Activated T-cell treated with anti-CD3 and anti-CD28 coated beads for 48 hours (primary cell): ENCODE results near the gene NSL1.

Experiments
- DNase-seq: peaks from one replicate; pipeline ENCODE4 v3.0.0-alpha.2; 2020; ENCODE audit warnings: low read depth

The NSL1 gene

DNA sequence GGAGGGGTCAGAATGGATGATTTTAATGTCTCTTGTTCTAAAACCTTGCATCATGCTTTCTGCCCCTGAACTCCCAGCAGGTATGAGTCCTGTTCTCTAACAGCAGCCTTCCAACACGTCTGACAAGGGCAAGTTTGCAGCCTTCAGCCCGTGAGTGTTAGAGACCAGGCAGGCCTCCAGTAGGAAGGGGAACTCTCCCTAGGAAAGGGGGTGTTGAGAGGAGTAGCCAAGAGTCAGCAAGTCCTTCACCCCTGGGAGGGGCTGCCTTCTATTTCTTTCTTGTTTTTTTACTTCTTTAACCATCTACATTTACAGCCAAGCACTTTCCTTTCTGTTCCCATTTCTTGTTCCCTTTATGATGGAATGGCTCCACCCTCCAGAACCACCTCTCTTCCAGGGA lies 106.1 kb downstream of the NSL1 start:
- DNase-seq, result no peak

GRCh38 chr1:212684521-212685090 lies 107.0 kb downstream of the NSL1 start:
- DNase-seq, result no peak

- DNase-seq, result no peak
Measured at GRCh38 chr1:212684076-212684475, 107.5 kb downstream of the NSL1 start.

DNA sequence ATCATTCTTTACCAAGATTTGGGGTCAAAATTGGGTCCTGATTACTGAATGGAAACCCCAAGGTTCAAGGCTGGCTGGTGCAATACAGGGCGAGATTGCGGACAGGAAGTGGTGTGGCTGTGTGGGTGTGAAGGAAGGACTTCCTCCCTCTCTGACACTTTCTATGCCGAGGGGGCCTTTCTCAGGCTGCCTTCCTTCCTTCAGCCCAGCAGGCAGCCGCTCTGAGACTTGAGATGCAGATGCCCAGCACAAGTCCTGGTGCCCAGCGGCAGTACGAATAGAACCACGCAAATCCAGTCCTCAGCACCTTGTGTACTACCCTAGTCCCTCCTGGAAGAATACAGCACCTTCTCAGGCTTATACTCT lies 108.2 kb downstream of the NSL1 start:
- DNase-seq, result peak; percentile 58

DNA sequence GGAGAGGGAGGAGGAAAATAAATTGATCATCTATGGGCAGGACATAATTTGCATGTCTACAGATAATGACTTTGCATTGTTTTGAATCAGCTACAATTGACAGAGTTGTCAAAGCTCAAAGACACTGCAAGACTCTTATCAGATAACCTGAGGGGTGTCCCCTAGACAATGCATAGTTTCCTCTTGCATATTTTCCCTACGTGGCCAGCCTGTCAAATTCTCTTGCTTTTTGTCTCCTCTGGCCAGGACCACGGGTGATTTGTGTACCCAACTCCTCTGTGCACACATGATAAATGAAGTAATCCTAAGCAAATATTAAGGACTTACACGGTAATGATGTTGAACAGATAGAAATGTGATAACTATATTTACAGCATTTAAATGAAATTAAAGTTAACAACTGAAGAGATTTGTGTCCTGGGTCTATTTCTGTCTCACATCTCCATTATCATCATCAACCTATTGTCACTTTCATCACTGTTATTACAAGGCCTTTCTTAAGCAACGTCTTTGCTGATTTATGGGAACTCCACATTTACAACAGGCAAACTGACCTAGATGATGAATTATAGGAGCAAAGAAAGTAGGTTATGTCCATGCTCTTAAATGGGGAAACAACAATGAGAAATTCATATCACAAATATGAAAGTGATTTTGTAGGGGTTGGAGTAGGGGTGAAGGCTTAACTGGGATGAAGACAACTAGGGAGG lies 110.7 kb downstream of the NSL1 start:
- DNase-seq, result no peak

DNA sequence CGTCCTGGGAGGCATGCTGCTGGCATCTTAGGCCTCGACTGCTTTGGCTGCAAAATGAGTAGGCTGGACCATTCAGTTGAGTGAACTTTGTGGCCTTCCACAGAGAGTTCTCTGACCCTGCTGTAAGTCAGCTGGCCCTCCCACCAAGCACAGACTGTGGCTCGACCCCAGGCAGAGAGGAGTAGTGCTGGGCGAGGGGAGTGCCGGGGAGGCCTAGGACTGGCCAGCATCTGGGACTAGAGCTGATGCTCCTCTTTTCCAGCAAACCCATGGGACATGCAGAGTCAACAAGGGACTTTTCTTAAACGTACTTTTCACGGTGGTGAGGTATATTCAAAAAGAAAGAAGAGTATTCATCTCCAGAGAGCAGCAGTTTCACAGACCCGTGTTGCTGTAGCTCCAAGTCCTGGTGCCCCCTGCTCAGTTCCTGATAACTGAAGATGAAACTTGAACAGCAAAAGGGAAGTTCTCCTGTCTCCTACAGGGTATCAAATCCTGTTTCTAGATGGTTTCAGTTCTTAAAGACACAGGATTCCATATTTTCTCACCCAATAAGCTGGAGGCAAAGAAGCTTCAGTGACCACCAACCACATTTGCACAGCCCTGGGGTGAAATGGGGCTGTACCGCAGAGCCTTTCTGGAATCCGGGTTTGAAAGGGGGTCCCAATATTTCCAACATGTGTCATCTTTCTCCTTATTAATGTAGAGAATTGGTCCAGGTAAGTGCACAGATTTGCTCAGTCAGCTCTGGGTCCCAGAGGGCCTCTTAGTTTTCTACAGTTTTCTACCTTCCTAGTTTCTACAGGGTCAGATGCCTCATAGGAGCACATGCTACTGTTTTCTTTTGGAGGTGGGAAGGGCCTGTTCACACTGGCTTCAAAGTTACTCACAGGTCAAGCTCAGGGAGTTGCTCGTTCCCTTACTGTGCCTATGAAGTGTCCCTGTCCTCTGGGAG lies 112.8 kb downstream of the NSL1 start:
- no peak for DNase-seq

- no peak for DNase-seq
Measured at GRCh38 chr1:212677573-212677972, 114.0 kb downstream of the NSL1 start.

DNA sequence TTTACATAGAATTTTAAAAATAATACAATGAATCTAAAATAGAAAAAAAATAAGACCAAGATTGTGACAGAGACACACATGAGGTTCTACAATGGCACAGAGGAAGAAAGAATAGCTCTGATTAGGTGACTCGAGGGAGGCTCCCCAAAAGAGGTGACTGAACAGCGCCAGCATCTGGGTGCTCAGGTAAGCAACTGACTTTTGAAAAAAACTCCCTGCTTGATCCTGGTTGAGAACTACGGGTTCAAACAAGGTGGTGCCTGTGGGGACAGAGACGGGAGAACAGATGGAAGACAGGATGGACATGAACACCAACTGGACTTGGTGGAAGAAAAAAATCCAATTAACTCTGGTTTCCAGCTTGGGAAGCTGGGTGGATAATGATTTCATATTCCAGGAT lies 114.4 kb downstream of the NSL1 start:
- no peak for DNase-seq
